Smooth muscle cell of the umbilical artery (primary cell): ENCODE results near the gene ABHD17B. TPM values are rescaled to one million over a fixed set of nuclear protein-coding genes. Genes with fewer than 3 reads are reported as not detected.

Source experiments
- total RNA-seq: library from RNA; depleted of rRNA; stranded (reverse); fragments of >200 nt; gene quantifications from 2 replicates; pipeline ENCODE4 v1.2.3, GENCODE V29; 2014

Gene ABHD17B
- total RNA-seq: 33.3 and 47.5 TPM in 2 replicates

GRCh38 chr9:71911061-71911907 lies at the start of gene ABHD17B, which contains the start of gene C9orf85:
Gene ABHD17B (minus strand): TSS chr9:71911193. CDS start chr9:71875080, 36,113 bp downstream.
Gene C9orf85 (plus strand): TSS chr9:71911639. CDS start chr9:71911735, 96 bp downstream.

Other genes starting within 250 kb of the ABHD17B start
- gene CEMIP2, start 142.7 kb downstream of the ABHD17B start, total RNA-seq: 120 and 167 TPM in 2 replicates
- 13.0 and 18.4 TPM in 2 replicates for gene C9orf85, start 446 bp upstream of the ABHD17B start, total RNA-seq
- gene C9orf57, start 149.4 kb upstream of the ABHD17B start, total RNA-seq: not detected in 2 replicates
- gene GDA, start 238.2 kb upstream of the ABHD17B start, total RNA-seq: not detected in 2 replicates